ENCODE data around the gene NEGR1. TPM values are rescaled to one million over a fixed set of nuclear protein-coding genes. Genes with fewer than 3 reads are reported as not detected.

The NEGR1 gene
- total and polyA plus RNA-seq, 11 donors, result 1.7 to 11.3 (median 6.8) TPM

- TF ChIP-seq POLR2A (IDR thresholded peaks at IDR 0.05), result no peak
- TF ChIP-seq CTCF (IDR thresholded peaks at IDR 0.05), result no peak
- Histone ChIP-seq H3K36me3 (no peaks in the 10 kb centered on the region), H3K4me3 (no peak overlapping the region), H3K9me3 (no peaks in the 10 kb centered on the region), H3K4me1 (peaks cover 0 to 14% (median 0%) of the 10 kb centered on the region in 12 donors), H3K27ac (peak overlapping the region in 1 of 12 donors; percentile 53), H3K27me3 (no peaks in the 10 kb centered on the region)
- no peak for DNase-seq
- no peak for ATAC-seq
- WGBS, 4 donors, result 34 to 49% (median 39%) methylated on average over 3 of the region's 3 CpGs
- intact Hi-C loops (cut with DNase I), result no loop called here
These were observed 400.1 kb downstream of the NEGR1 start for GRCh38 chr1:71882226-71882625.

- no peak overlapping the region for H3K4me3 ChIP-seq
- no peak for TF ChIP-seq POLR2A (IDR thresholded peaks at IDR 0.05)
- no peak for TF ChIP-seq CTCF (IDR thresholded peaks at IDR 0.05)
- no peaks in the 10 kb centered on the region for H3K36me3 ChIP-seq
These were observed 400.7 kb downstream of the NEGR1 start for GRCh38 chr1:71881611-71882010.

GRCh38 chr1:71869326-71869725 lies 413.0 kb downstream of the NEGR1 start:
- ATAC-seq, result no peak
- H3K27ac ChIP-seq, result no peak overlapping the region
- no peaks in the 10 kb centered on the region for H3K4me1 ChIP-seq
- H3K9me3 ChIP-seq, result no peaks in the 10 kb centered on the region
- DNase-seq, result no peak
- intact Hi-C loops (cut with DNase I), result no loop called here
- H3K36me3 ChIP-seq, result no peaks in the 10 kb centered on the region
- H3K27me3 ChIP-seq, result no peaks in the 10 kb centered on the region
- no peak overlapping the region for H3K4me3 ChIP-seq
- TF ChIP-seq CTCF (IDR thresholded peaks at IDR 0.05), result no peak
- no peak for TF ChIP-seq POLR2A (IDR thresholded peaks at IDR 0.05)

More at GRCh38 chr1:71881611-71882010, 400.7 kb downstream of the NEGR1 start:
- no peaks in the 10 kb centered on the region for H3K27me3 ChIP-seq
- H3K4me1 ChIP-seq, result peaks cover 0 to 14% (median 0%) of the 10 kb centered on the region in 12 donors
- peak overlapping the region in 1 of 12 donors; percentile 53 for H3K27ac ChIP-seq
- ATAC-seq, result no peak
- intact Hi-C loops (cut with DNase I), result no loop called here
- no peaks in the 10 kb centered on the region for H3K9me3 ChIP-seq
- no peak for DNase-seq

- TF ChIP-seq POLR2A (IDR thresholded peaks at IDR 0.05) (no peak), CTCF (IDR thresholded peaks at IDR 0.05) (no peak)
- no peaks in the 10 kb centered on the region for H3K36me3 ChIP-seq
- H3K4me3 ChIP-seq, result no peak overlapping the region
- H3K27me3 ChIP-seq, result no peaks in the 10 kb centered on the region
- DNase-seq (no peak), ATAC-seq (no peak)
- H3K9me3 ChIP-seq, result no peaks in the 10 kb centered on the region
- H3K4me1 ChIP-seq, result peaks cover 0 to 6% (median 0%) of the 10 kb centered on the region in 12 donors
- intact Hi-C loops (cut with DNase I), result no loop called here
- 70 to 77% (median 74%) methylated on average over 2 of the region's 2 CpGs for WGBS, 4 donors
- no peak overlapping the region for H3K27ac ChIP-seq
These were observed 419.6 kb downstream of the NEGR1 start for GRCh38 chr1:71862756-71863155.

Data from heart left ventricle (tissue), 16 donors.